GM19099 (cell line): Measurements from ENCODE around the gene TSPAN14.
A peak's percentile ranks its signal among the peaks of the same experiment; 100 is the strongest.

Source experiments
- POLR2A ChIP-seq: IDR thresholded peaks from 3 replicates; pipeline ENCODE4 v1.6.1; 2011; ENCODE audit warnings: low read depth; ENCODE audit not compliant: insufficient read length; ENCODE audit errors: extremely low read depth

TSPAN14 gene

GRCh38 chr10:80453842-80454512 is at the start of gene TSPAN14:
TSS of gene TSPAN14 (plus strand) at chr10:80454310. CDS start at chr10:80489234, 34,924 bp downstream.
- peak; percentile 46 for TF ChIP-seq POLR2A

- no peak for TF ChIP-seq POLR2A
These were observed 49.1 kb upstream of the TSPAN14 start for GRCh38 chr10:80405035-80405434.

GRCh38 chr10:80405626-80406025 is 48.5 kb upstream of the TSPAN14 start:
- TF ChIP-seq POLR2A = no peak

- no peak for TF ChIP-seq POLR2A
These were observed 47.9 kb upstream of the TSPAN14 start for GRCh38 chr10:80406204-80406603.

GRCh38 chr10:80407812-80408241 is 46.3 kb upstream of the TSPAN14 start:
- no peak for TF ChIP-seq POLR2A

- peak; percentile 50 for TF ChIP-seq POLR2A
These were observed 45.6 kb upstream of the TSPAN14 start, which contains the start of gene PRXL2A for GRCh38 chr10:80408242-80409101. TSS of gene PRXL2A (plus strand) at chr10:80408551. CDS start at chr10:80420468, 11,917 bp downstream.

- no peak for TF ChIP-seq POLR2A
These were observed 45.0 kb upstream of the TSPAN14 start for GRCh38 chr10:80409121-80409520.

- TF ChIP-seq POLR2A = no peak
These were observed 44.0 kb upstream of the TSPAN14 start for GRCh38 chr10:80410122-80410521.

GRCh38 chr10:80410578-80411145 is 43.4 kb upstream of the TSPAN14 start:
- TF ChIP-seq POLR2A = no peak

GRCh38 chr10:80411267-80411668 is 42.8 kb upstream of the TSPAN14 start:
- TF ChIP-seq POLR2A = no peak

- TF ChIP-seq POLR2A = no peak
These were observed 42.4 kb upstream of the TSPAN14 start for GRCh38 chr10:80411681-80412220.

GRCh38 chr10:80412486-80412885 is 41.6 kb upstream of the TSPAN14 start:
- no peak for TF ChIP-seq POLR2A

GRCh38 chr10:80413271-80413996 is 40.7 kb upstream of the TSPAN14 start:
- TF ChIP-seq POLR2A = no peak

GRCh38 chr10:80414142-80414895 is 39.8 kb upstream of the TSPAN14 start:
- TF ChIP-seq POLR2A = no peak
